ENCODE data around the gene HNF4A.

Gene HNF4A

GRCh38 chr20:44413575-44414345 is 58.3 kb downstream of the HNF4A start:
- TF ChIP-seq CTCF (IDR thresholded peaks at IDR 0.05; ENCODE audit: unreplicated experiment in 3 of 3) = no peak
- no peak overlapping the region for H3K4me3 Mint-ChIP-seq
- H3K36me3 Mint-ChIP-seq (ENCODE audit: low read depth) = peaks cover 4% of the 10 kb centered on the region
- H3K9me3 Mint-ChIP-seq = no peaks in the 10 kb centered on the region
- peaks cover 17% of the 10 kb centered on the region for H3K27me3 Mint-ChIP-seq (ENCODE audit: low read depth)
- peak overlapping the region in 1 of 3 experiments; percentile 26 for H3K27ac Mint-ChIP-seq
- peaks cover 14% of the 10 kb centered on the region for H3K4me1 Mint-ChIP-seq

GRCh38 chr20:44414346-44414714 is 58.8 kb downstream of the HNF4A start:
- H3K4me1 Mint-ChIP-seq = peaks cover 11% of the 10 kb centered on the region
- no peak for TF ChIP-seq CTCF (IDR thresholded peaks at IDR 0.05; ENCODE audit: unreplicated experiment in 3 of 3)
- peaks cover 17% of the 10 kb centered on the region for H3K27me3 Mint-ChIP-seq (ENCODE audit: low read depth)
- H3K27ac Mint-ChIP-seq = no peak overlapping the region
- H3K4me3 Mint-ChIP-seq = no peak overlapping the region
- H3K36me3 Mint-ChIP-seq (ENCODE audit: low read depth) = peaks cover 4% of the 10 kb centered on the region
- no peaks in the 10 kb centered on the region for H3K9me3 Mint-ChIP-seq

GRCh38 chr20:44414808-44415207 is 59.3 kb downstream of the HNF4A start:
- Mint-ChIP-seq H3K4me3 (no peak overlapping the region), H3K9me3 (no peaks in the 10 kb centered on the region), H3K27ac (peak overlapping the region; percentile 93 to 94 (median 94)), H3K36me3 (ENCODE audit: low read depth) (peaks cover 4% of the 10 kb centered on the region), H3K4me1 (peaks cover 11% of the 10 kb centered on the region), H3K27me3 (ENCODE audit: low read depth) (peaks cover 17% of the 10 kb centered on the region)
- no peak for TF ChIP-seq CTCF (IDR thresholded peaks at IDR 0.05; ENCODE audit: unreplicated experiment in 3 of 3)

GRCh38 chr20:44415833-44416715 is 60.6 kb downstream of the HNF4A start:
- Mint-ChIP-seq H3K27me3 (ENCODE audit: low read depth) (peaks cover 17% of the 10 kb centered on the region), H3K27ac (peak overlapping the region; percentile 93 to 94 (median 94))

More at GRCh38 chr20:44415833-44416715, 60.6 kb downstream of the HNF4A start:
- Mint-ChIP-seq H3K9me3 (no peaks in the 10 kb centered on the region), H3K4me1 (peaks cover 11% of the 10 kb centered on the region), H3K4me3 (peak overlapping the region in 1 of 3 experiments; percentile 9), H3K36me3 (ENCODE audit: low read depth) (peaks cover 4% of the 10 kb centered on the region)
- TF ChIP-seq CTCF (IDR thresholded peaks at IDR 0.05; ENCODE audit: unreplicated experiment in 3 of 3) = no peak
